RWPE2 (cell line): Measurements from ENCODE around the gene IPO13.

Experiments used
- ATAC-seq: fragments of 200-7000 bp; cut with Tn5 transposase; 3 replicates; pipeline ENCODE4 v1.9.1; 2021; ENCODE audit warnings: low read depth
- DNase-seq: peaks from one replicate; pipeline ENCODE4 v3.0.0-alpha.2; 2020; ENCODE audit warnings: low spot score
- H3K27ac ChIP-seq: fragments of 450-650 bp; 2 replicates; pipeline ENCODE4 v1.5.1; 2017; ENCODE audit warnings: mild to moderate bottlenecking; ENCODE audit not compliant: poor library complexity, severe bottlenecking
- H3K27me3 ChIP-seq: fragments of 250-450 bp; sonication (Bioruptor Pico); 2 replicates; pipeline ENCODE4 v1.5.1; 2021; ENCODE audit warnings: mild to moderate bottlenecking, moderate library complexity; ENCODE audit not compliant: insufficient read depth, poor library complexity, severe bottlenecking
- H3K36me3 ChIP-seq: fragments of 250-450 bp; sonication (Bioruptor Pico); 2 replicates; pipeline ENCODE4 v1.5.1; 2020; ENCODE audit warnings: low read depth, mild to moderate bottlenecking, moderate library complexity
- H3K4me1 ChIP-seq: fragments of 250-450 bp; sonication (Bioruptor Pico); 2 replicates; pipeline ENCODE4 v1.5.1; 2021; ENCODE audit warnings: mild to moderate bottlenecking, moderate library complexity; ENCODE audit not compliant: insufficient read depth, poor library complexity, severe bottlenecking
- H3K4me3 ChIP-seq: fragments of 250-450 bp; sonication (Bioruptor Pico); 2 replicates; pipeline ENCODE4 v1.5.1; 2021; ENCODE audit warnings: mild to moderate bottlenecking, moderate library complexity; ENCODE audit not compliant: severe bottlenecking
- H3K9me3 ChIP-seq: fragments of 250-450 bp; sonication (Bioruptor Pico); 2 replicates; pipeline ENCODE4 v1.5.1; 2021; ENCODE audit warnings: mild to moderate bottlenecking, moderate library complexity; ENCODE audit not compliant: severe bottlenecking
- CTCF ChIP-seq: fragments of 450-650 bp; IDR thresholded peaks from one replicate; pipeline ENCODE4 v1.5.1; 2017; ENCODE audit warnings: mild to moderate bottlenecking, moderate library complexity; ENCODE audit not compliant: poor library complexity, severe bottlenecking

The IPO13 gene

DNA sequence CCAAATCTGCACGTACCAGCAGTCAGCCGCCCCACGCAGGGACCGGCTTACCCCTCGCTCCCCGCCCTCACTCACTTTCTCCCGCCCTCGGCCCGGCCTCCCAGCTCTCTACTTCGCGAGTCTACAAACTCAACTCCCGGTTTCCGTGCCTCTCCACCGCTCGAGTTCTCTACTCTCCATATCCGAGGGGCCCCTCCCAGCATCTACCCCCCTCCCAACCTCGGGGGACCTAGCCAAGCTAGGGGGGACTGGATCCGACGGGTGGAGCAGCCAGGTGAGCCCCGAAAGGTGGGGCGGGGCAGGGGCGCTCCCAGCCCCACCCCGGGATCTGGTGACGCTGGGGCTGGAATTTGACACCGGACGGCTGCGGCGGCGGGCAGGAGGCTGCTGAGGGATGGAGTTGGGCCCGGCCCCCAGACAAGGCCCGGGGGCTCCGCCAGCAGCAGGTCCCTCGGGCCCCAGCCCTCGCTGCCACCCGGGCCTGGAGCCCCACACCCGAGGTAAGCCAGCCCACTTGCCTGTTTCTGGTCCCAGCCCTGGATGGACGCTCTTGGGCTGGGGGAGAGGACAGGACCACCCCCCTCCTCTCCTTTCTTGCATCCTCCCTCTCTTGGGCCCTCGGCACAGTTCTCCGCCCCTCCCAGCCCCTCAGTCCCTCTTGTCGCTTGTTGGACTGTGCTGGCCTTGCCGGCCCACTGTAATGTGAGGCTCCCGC lies 13.2 kb upstream of the IPO13 start, which contains the start of gene ARTN:
TSS of gene ARTN (plus strand) at position 416 of the 715 bp plus-strand sequence. CDS start 1,856 bp downstream, outside the sequence.
- H3K4me3 ChIP-seq: peak within 1 kb of the TSS; percentile 46
- peak within 1 kb of the TSS; percentile 82 for H3K27ac ChIP-seq
- no peak for DNase-seq

DNA sequence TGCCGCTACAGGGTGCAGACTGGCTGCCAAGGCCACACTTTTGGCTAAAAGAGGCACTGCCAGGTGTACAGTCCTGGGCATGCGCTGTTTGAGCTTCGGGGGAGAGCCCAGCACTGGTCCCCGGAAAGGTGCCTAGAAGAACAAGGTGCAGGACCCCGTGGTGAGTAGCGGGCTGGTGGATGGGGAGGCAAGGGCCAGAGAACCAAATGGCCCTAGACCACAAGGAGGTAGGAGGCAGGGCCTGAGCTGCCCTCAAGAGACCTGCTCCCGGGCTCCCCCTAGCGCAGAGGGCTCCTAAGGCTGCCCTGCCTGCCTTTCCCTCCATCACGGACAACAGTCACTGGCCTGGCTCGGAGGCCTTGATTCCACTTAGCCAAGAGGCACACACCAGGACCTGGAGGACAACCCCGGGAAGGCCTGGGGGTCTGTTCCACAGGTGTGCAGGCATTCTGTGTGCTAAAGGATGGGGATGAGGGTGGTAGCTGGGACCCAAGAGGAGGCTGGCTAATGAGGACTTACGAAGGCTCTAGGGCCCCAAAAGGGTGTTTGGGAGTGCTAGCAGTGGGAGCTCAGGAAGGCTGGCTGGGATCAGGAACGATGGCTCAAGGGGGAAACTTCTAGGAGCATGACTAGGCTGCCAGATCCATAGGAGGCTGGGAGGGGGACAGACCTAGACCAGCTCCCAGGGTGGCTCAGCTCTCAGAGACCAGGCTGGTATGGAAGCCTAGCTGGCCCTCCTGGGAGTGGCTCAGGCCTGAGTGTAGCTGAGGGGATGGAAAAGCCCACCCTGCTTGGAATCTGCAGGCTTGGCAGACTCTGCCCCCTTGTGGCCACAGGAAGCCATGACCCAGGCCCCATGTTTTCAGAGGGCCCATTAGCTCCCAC lies 12.4 kb upstream of the IPO13 start:
- Histone ChIP-seq H3K27ac (peak overlapping the region; percentile 82), H3K36me3 (peaks cover 16% of the 10 kb centered on the region), H3K27me3 (no peaks in the 10 kb centered on the region), H3K4me3 (peak overlapping the region; percentile 46), H3K9me3 (no peaks in the 10 kb centered on the region), H3K4me1 (peaks cover 48% of the 10 kb centered on the region)
- peak; percentile 26 for ATAC-seq
- TF ChIP-seq CTCF: peak; percentile 96
- DNase-seq: no peak

More for the DNA sequence above, 13.2 kb upstream of the IPO13 start, which contains the start of gene ARTN:
- H3K9me3 ChIP-seq: no peaks in the 10 kb centered on the region
- ATAC-seq: peak; percentile 21
- peaks cover 16% of the 10 kb centered on the region for H3K36me3 ChIP-seq
- peaks cover 53% of the 10 kb centered on the region for H3K4me1 ChIP-seq
- no peaks in the 10 kb centered on the region for H3K27me3 ChIP-seq
- TF ChIP-seq CTCF: no peak

DNA sequence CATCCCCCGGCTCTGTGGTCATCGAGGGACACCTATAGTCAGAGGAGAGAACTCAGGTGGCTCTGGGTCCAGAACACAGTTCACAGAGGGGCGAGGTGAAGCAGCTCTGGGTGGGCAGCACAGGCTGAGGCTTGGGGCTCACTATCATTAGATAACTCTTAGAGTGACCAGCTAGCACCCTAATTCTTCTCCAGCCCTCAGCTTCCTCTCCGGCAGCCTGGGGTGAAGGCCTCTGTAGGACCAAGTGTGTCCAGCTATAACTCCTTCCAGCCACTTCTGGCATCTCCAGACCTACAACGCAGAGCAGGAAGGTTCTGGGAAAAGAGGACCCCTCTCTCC lies 11.8 kb upstream of the IPO13 start:
- no peaks in the 10 kb centered on the region for H3K27me3 ChIP-seq
- no peaks in the 10 kb centered on the region for H3K9me3 ChIP-seq
- peak; percentile 59 for TF ChIP-seq CTCF
- DNase-seq (no peak), ATAC-seq (no peak)
- peaks cover 42% of the 10 kb centered on the region for H3K4me1 ChIP-seq
- H3K36me3 ChIP-seq: peaks cover 16% of the 10 kb centered on the region
- H3K27ac ChIP-seq: peak overlapping the region; percentile 82
- peak overlapping the region; percentile 46 for H3K4me3 ChIP-seq

DNA sequence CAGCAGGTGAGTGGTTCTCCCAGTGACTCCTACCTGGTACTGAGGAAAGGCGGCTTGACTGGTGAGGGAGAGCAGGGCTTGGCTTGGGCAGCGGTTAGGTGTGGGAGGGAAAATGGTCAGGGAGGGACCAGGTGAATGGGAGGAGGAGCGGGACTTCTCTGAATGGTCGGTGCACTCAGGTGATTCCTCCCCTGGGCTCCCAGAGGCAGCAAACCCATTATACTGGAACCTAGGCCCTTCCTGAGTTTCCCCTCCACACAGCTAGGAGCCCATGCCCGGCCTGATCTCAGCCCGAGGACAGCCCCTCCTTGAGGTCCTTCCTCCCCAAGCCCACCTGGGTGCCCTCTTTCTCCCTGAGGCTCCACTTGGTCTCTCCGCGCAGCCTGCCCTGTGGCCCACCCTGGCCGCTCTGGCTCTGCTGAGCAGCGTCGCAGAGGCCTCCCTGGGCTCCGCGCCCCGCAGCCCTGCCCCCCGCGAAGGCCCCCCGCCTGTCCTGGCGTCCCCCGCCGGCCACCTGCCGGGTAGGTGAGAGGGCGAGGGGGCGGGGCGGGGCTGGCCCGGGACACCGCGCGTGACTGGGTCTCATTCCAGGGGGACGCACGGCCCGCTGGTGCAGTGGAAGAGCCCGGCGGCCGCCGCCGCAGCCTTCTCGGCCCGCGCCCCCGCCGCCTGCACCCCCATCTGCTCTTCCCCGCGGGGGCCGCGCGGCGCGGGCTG lies 10.9 kb upstream of the IPO13 start:
- no peak for TF ChIP-seq CTCF
- peak overlapping the region; percentile 46 for H3K4me3 ChIP-seq
- H3K27ac ChIP-seq: peak overlapping the region; percentile 82
- H3K27me3 ChIP-seq: no peaks in the 10 kb centered on the region
- H3K9me3 ChIP-seq: no peaks in the 10 kb centered on the region
- peaks cover 16% of the 10 kb centered on the region for H3K36me3 ChIP-seq
- DNase-seq: peak; percentile 80
- ATAC-seq: peak; percentile 53
- H3K4me1 ChIP-seq: peaks cover 33% of the 10 kb centered on the region
